ENCODE data around the gene SEMA3E.

DNA sequence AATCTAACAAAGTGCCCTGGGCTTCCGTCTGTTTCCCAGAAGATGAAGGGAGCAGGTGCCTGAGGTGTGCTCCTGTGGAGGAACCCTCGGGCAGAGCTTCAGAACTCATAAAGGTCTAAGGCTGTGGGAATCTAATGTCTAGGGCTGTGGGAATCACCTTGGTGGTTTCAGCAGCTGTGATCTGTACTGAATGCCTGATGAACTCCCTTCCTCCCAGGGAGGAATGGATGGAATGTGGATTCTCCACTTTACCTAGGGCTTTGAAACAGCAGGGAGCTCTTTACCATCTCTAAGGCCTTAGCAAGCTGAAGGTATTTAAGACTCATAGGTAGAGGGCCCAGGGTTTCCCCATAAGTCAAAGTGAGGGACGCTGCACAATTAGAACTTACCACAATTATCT, 36.0 kb upstream of the SEMA3E start:
- TF ChIP-seq POLR2A (IDR thresholded peaks at IDR 0.05; ENCODE audit: low read depth, low read length) (no peak), POLR2AphosphoS5 (IDR thresholded peaks at IDR 0.05; ENCODE audit: low read depth, low read length) (no peak), TAF1 (IDR thresholded peaks at IDR 0.05; ENCODE audit: borderline replicate concordance, low read depth, low read length) (no peak)

Measured in GM12892 (cell line).